HG03196 (cell line): Measurements from ENCODE around the gene GSKIP.

ENCODE experiments used
- ATAC-seq: cut with Tn5 transposase; IDR thresholded peaks from one replicate; pipeline ENCODE4 v1.9.1; 2021; ENCODE audit not compliant: unreplicated experiment

GSKIP gene

DNA sequence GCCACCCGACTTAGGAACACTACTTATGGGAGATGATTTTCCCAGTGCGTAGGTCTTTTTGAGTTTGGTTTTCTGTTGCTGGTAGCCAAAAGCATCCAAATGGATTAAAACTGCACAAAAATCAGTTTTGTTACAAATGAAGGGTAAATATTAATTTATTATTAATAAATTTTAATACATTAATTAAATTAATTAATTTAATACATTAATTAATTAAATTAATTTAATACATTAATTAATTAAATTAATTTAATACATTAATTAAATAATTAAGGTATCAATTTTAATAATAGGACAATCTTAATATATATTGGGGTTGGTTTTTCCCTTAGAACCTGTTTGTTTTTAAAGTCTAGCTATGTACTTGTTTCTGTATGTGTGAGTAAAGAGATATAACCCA is 52.2 kb downstream of the GSKIP start:
- no peak for ATAC-seq

DNA sequence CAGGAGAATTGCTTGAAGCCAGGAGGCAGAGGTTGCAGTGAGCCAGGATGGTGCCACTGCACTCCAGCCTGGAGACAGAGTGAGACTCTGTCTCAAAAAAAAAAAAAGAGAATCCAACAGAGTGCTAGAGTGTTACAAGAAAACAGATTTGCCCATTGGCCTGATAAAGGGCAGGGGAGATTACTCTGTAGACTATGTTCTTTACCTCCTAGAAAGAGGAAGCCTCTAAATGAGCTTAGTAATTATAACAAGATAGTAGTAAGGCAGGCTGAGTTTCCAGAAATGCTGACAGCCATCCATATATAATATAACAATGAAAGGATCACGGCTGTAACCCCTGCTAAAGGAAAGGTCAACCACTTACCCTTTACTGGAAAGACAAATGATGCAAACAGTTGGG is 53.0 kb downstream of the GSKIP start:
- ATAC-seq, result no peak

- ATAC-seq, result no peak
Observed at GRCh38 chr14:96417254-96417653, 53.9 kb downstream of the GSKIP start.

GRCh38 chr14:96418075-96418474 is 54.7 kb downstream of the GSKIP start:
- ATAC-seq, result no peak

GRCh38 chr14:96421236-96421635 is 57.9 kb downstream of the GSKIP start:
- no peak for ATAC-seq

GRCh38 chr14:96422992-96423391 is 59.7 kb downstream of the GSKIP start:
- ATAC-seq, result no peak

- ATAC-seq, result no peak
Observed at GRCh38 chr14:96423446-96424108, 60.3 kb downstream of the GSKIP start.

GRCh38 chr14:96424109-96424989 is 61.0 kb downstream of the GSKIP start:
- peak; percentile 84 for ATAC-seq

DNA sequence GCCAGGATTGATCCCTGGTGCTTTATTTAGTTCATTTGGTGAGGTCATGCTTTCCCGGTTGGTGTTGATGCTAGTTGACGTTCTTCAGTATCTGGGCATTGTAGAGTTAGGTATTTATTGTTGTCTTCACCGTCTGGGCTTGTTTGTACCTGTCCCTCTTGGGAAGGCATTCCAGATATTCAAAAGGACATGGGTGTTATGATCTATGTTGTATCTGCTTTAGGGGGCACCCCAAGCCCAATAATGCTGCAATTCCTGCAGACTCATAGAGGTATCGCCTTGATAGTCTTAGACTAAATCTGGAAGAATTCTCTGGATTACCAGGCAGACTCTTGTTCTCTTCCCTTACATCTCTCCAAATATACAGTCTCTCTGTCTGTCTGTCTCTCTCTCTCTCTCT is 70.7 kb downstream of the GSKIP start:
- ATAC-seq, result no peak
